GM23338 (cell line): Measurements from ENCODE around the gene OR4D2. TPM values are rescaled to one million over a fixed set of nuclear protein-coding genes. Genes with fewer than 3 reads are reported as not detected.

ENCODE experiments used
- ATAC-seq: fragments of 200-7000 bp; cut with Tn5 transposase; 3 replicates; pipeline ENCODE4 v1.9.1; 2020
- DNase-seq: peaks from one replicate; pipeline ENCODE4 v3.0.0-alpha.2; 2015; ENCODE audit warnings: low spot score
- H2AFZ ChIP-seq: fragments of 200-600 bp; sonication (generic); 2 replicates; pipeline ENCODE4 v1.8.0; 2016; ENCODE audit warnings: antibody characterized with exemption, mild to moderate bottlenecking, moderate library complexity
- H3F3A ChIP-seq: fragments of 200-600 bp; sonication (generic); replicated peaks from 2 replicates; pipeline ENCODE4 v1.8.0; 2017; ENCODE audit warnings: antibody characterized with exemption, mixed run types, low read depth
- H3K27ac ChIP-seq: fragments of 200-600 bp; sonication (generic); 2 replicates; pipeline ENCODE4 v1.6.1; 2016; ENCODE audit warnings: low read depth
- H3K27me3 ChIP-seq: fragments of 200-600 bp; sonication (generic); 2 replicates; pipeline ENCODE4 v1.8.0; 2016; ENCODE audit warnings: mild to moderate bottlenecking, mixed run types, moderate library complexity; ENCODE audit not compliant: insufficient read depth
- H3K36me3 ChIP-seq: fragments of 200-600 bp; sonication (generic); 2 replicates; pipeline ENCODE4 v1.8.0; 2016; ENCODE audit warnings: mild to moderate bottlenecking; ENCODE audit not compliant: insufficient read depth
- H3K4me1 ChIP-seq: fragments of 200-600 bp; sonication (generic); 2 replicates; pipeline ENCODE4 v1.8.0; 2016; ENCODE audit warnings: mild to moderate bottlenecking, moderate library complexity; ENCODE audit not compliant: insufficient read depth
- H3K4me2 ChIP-seq: fragments of 200-600 bp; sonication (generic); 2 replicates; pipeline ENCODE4 v1.7.1; 2017; ENCODE audit warnings: mixed run types
- H3K4me3 ChIP-seq: fragments of 200-600 bp; sonication (generic); 2 replicates; pipeline ENCODE4 v1.6.1; 2016; ENCODE audit warnings: mixed run types
- H3K79me2 ChIP-seq: fragments of 200-600 bp; sonication (generic); replicated peaks from 2 replicates; pipeline ENCODE4 v1.8.0; 2017; ENCODE audit warnings: mild to moderate bottlenecking; ENCODE audit not compliant: insufficient read depth
- H3K9me2 ChIP-seq: fragments of 200-600 bp; sonication (generic); 2 replicates; pipeline ENCODE4 v1.8.0; 2017; ENCODE audit not compliant: insufficient read depth
- H4K20me1 ChIP-seq: fragments of 200-600 bp; sonication (generic); replicated peaks from 2 replicates; pipeline ENCODE4 v1.8.0; 2017; ENCODE audit warnings: mild to moderate bottlenecking; ENCODE audit not compliant: insufficient read depth
- H3K27ac Mint-ChIP-seq: 2 replicates; pipeline ENCODE4 v1.8.0; 2020; ENCODE audit warnings: inconsistent platforms, mild to moderate bottlenecking, moderate library complexity, mixed read lengths
- H3K27me3 Mint-ChIP-seq: 3 replicates; pipeline ENCODE4 v1.8.0; 2022; ENCODE audit warnings: low read depth, mild to moderate bottlenecking, moderate library complexity, mixed read lengths, inconsistent platforms; ENCODE audit not compliant: insufficient read depth, poor library complexity
- H3K36me3 Mint-ChIP-seq: 3 replicates; pipeline ENCODE4 v1.8.0; 2021; ENCODE audit warnings: low read depth, mild to moderate bottlenecking, inconsistent platforms, moderate library complexity, mixed read lengths
- H3K4me1 Mint-ChIP-seq: 3 replicates; pipeline ENCODE4 v1.8.0; 2020; ENCODE audit warnings: mild to moderate bottlenecking, inconsistent platforms, mixed read lengths
- H3K4me3 Mint-ChIP-seq: 3 replicates; pipeline ENCODE4 v1.8.0; 2021; ENCODE audit warnings: moderate library complexity, mild to moderate bottlenecking, inconsistent platforms, mixed read lengths
- H3K9me3 Mint-ChIP-seq: 3 replicates; pipeline ENCODE4 v1.8.0; 2020; ENCODE audit warnings: moderate library complexity, mild to moderate bottlenecking, inconsistent platforms, mixed read lengths
- CREB1 ChIP-seq: fragments of 250-450 bp; sonication (Bioruptor Pico); IDR thresholded peaks from 2 replicates; pipeline ENCODE4 v1.5.0; 2020; ENCODE audit warnings: low read depth, mild to moderate bottlenecking, moderate library complexity
- EZH2 ChIP-seq: fragments of 200-600 bp; sonication (generic); IDR thresholded peaks from one replicate; pipeline ENCODE4 v1.8.0; 2017; ENCODE audit warnings: antibody characterized with exemption, mild to moderate bottlenecking, low read depth; ENCODE audit not compliant: unreplicated experiment
- EZH2phosphoT487 ChIP-seq: fragments of 200-600 bp; sonication (generic); IDR thresholded peaks from one replicate; pipeline ENCODE4 v1.8.1; 2018; ENCODE audit warnings: antibody characterized with exemption; ENCODE audit not compliant: unreplicated experiment
- JUNB ChIP-seq: IDR thresholded peaks from one replicate; pipeline ENCODE4 v1.6.1; 2016; ENCODE audit warnings: antibody characterized with exemption; ENCODE audit not compliant: unreplicated experiment
- NANOG ChIP-seq: IDR thresholded peaks from 2 replicates; pipeline ENCODE4 v1.6.1; 2016; ENCODE audit warnings: antibody characterized with exemption, borderline replicate concordance
- POLR2AphosphoS5 ChIP-seq: IDR thresholded peaks from 2 replicates; pipeline ENCODE4 v1.6.1; 2016; ENCODE audit warnings: antibody characterized with exemption, low read depth
- STAT1 ChIP-seq: IDR thresholded peaks from one replicate; pipeline ENCODE4 v1.6.1; 2016; ENCODE audit warnings: antibody characterized with exemption; ENCODE audit not compliant: unreplicated experiment
- ZNF114 ChIP-seq: fragments of 250-450 bp; sonication (Bioruptor Pico); IDR thresholded peaks from 2 replicates; pipeline ENCODE4 v1.5.0; 2020; ENCODE audit warnings: mild to moderate bottlenecking, moderate library complexity
- ZNF331 ChIP-seq: fragments of 250-450 bp; sonication (Bioruptor Pico); IDR thresholded peaks from 2 replicates; pipeline ENCODE4 v1.5.0; 2020; ENCODE audit warnings: low read depth, mild to moderate bottlenecking, moderate library complexity
- ZNF462 ChIP-seq: fragments of 250-450 bp; sonication (Bioruptor Pico); IDR thresholded peaks from 2 replicates; pipeline ENCODE4 v1.5.0; 2020; ENCODE audit warnings: mild to moderate bottlenecking, moderate library complexity
- polyA plus RNA-seq: library from polyadenylated mRNA; unstranded; fragments of >200 nt; fragmentation: Nextera tagmentation; extraction: Ambion mirVana; gene quantifications from 2 replicates; pipeline ENCODE4 v1.2.1, GENCODE V29; 2016
- total RNA-seq: library from RNA; depleted of rRNA; stranded (reverse); fragments of >200 nt; shearing (Covaris generic); gene quantifications from 2 replicates; pipeline ENCODE4 v1.2.3, GENCODE V29; 2014
- TF ChIP-seq, protein P1 (sequence below), 2 experiments: fragments of 200-600 bp in 1 of 2; sonication (generic) in 1 of 2; conservative IDR thresholded peaks; 2 replicates each; pipeline versions ENCODE4 v1.5.1 to v1.6.1; 2016 to 2017; ENCODE audit warnings: antibody characterized with exemption in 2 of 2, low read depth in 2 of 2, mild to moderate bottlenecking in 2 of 2, moderate library complexity in 1 of 2
- TF ChIP-seq, protein P2 (sequence below): IDR thresholded peaks from 2 replicates; pipeline ENCODE4 v1.6.1; 2016; ENCODE audit warnings: antibody characterized with exemption
- TF ChIP-seq, protein P3 (sequence below): IDR thresholded peaks from one replicate; pipeline ENCODE4 v1.6.1; 2018; ENCODE audit warnings: antibody characterized with exemption; ENCODE audit not compliant: unreplicated experiment

The OR4D2 gene
- total and polyA plus RNA-seq, 2 experiments from 2014 or later: not detected

GRCh38 chr17:58217766-58218165 is 51.0 kb downstream of the OR4D2 start:
- Histone ChIP-seq H3K27ac (no peak overlapping the region), H3K36me3 (no peaks in the 10 kb centered on the region), H3K4me3 (no peak overlapping the region), H3K27me3 (no peaks in the 10 kb centered on the region), H4K20me1 (no peaks in the 10 kb centered on the region), H3K4me1 (peaks cover 8% of the 10 kb centered on the region), H3K79me2 (no peaks in the 10 kb centered on the region), H3K4me2 (no peak overlapping the region), H2AFZ (no peak overlapping the region), H3F3A (0 out of 2 replicates have a peak, but pooled peaks cover 3% of the 10 kb centered on the region), H3K9me2 (no peaks in the 10 kb centered on the region)
- H3K36me3 Mint-ChIP-seq: peaks cover 12% of the 10 kb centered on the region
- DNase-seq (no peak), ATAC-seq (no peak)
- peaks cover 4% of the 10 kb centered on the region; the same call in 2 of the 3 replicates for H3K4me1 Mint-ChIP-seq
- no peaks in the 10 kb centered on the region for H3K9me3 Mint-ChIP-seq
- H3K27ac Mint-ChIP-seq: no peak overlapping the region
- peaks cover 9% of the 10 kb centered on the region for H3K27me3 Mint-ChIP-seq
- TF ChIP-seq, protein P1, sequence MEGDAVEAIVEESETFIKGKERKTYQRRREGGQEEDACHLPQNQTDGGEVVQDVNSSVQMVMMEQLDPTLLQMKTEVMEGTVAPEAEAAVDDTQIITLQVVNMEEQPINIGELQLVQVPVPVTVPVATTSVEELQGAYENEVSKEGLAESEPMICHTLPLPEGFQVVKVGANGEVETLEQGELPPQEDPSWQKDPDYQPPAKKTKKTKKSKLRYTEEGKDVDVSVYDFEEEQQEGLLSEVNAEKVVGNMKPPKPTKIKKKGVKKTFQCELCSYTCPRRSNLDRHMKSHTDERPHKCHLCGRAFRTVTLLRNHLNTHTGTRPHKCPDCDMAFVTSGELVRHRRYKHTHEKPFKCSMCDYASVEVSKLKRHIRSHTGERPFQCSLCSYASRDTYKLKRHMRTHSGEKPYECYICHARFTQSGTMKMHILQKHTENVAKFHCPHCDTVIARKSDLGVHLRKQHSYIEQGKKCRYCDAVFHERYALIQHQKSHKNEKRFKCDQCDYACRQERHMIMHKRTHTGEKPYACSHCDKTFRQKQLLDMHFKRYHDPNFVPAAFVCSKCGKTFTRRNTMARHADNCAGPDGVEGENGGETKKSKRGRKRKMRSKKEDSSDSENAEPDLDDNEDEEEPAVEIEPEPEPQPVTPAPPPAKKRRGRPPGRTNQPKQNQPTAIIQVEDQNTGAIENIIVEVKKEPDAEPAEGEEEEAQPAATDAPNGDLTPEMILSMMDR (conservative IDR thresholded peaks at IDR 0.05; ENCODE audit: low read depth in 2 of 2): no peak
- TF ChIP-seq EZH2phosphoT487 (no peak), ZNF331 (CRISPR knock-in tag) (no peak), ZNF114 (CRISPR knock-in tag) (no peak), ZNF462 (CRISPR knock-in tag) (no peak), JUNB (no peak), CREB1 (no peak), POLR2AphosphoS5 (no peak), STAT1 (no peak), EZH2 (no peak), NANOG (no peak)
- TF ChIP-seq, protein P2, sequence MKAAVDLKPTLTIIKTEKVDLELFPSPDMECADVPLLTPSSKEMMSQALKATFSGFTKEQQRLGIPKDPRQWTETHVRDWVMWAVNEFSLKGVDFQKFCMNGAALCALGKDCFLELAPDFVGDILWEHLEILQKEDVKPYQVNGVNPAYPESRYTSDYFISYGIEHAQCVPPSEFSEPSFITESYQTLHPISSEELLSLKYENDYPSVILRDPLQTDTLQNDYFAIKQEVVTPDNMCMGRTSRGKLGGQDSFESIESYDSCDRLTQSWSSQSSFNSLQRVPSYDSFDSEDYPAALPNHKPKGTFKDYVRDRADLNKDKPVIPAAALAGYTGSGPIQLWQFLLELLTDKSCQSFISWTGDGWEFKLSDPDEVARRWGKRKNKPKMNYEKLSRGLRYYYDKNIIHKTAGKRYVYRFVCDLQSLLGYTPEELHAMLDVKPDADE: no peak
- TF ChIP-seq, protein P3, sequence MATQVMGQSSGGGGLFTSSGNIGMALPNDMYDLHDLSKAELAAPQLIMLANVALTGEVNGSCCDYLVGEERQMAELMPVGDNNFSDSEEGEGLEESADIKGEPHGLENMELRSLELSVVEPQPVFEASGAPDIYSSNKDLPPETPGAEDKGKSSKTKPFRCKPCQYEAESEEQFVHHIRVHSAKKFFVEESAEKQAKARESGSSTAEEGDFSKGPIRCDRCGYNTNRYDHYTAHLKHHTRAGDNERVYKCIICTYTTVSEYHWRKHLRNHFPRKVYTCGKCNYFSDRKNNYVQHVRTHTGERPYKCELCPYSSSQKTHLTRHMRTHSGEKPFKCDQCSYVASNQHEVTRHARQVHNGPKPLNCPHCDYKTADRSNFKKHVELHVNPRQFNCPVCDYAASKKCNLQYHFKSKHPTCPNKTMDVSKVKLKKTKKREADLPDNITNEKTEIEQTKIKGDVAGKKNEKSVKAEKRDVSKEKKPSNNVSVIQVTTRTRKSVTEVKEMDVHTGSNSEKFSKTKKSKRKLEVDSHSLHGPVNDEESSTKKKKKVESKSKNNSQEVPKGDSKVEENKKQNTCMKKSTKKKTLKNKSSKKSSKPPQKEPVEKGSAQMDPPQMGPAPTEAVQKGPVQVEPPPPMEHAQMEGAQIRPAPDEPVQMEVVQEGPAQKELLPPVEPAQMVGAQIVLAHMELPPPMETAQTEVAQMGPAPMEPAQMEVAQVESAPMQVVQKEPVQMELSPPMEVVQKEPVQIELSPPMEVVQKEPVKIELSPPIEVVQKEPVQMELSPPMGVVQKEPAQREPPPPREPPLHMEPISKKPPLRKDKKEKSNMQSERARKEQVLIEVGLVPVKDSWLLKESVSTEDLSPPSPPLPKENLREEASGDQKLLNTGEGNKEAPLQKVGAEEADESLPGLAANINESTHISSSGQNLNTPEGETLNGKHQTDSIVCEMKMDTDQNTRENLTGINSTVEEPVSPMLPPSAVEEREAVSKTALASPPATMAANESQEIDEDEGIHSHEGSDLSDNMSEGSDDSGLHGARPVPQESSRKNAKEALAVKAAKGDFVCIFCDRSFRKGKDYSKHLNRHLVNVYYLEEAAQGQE: no peak
- peak overlapping the region; percentile 97 for H3K4me3 Mint-ChIP-seq
